ENCODE data around the gene SYCE3.
A peak's percentile ranks its signal among the peaks of the same experiment; 100 is the strongest.
"Not testable (repeated sequence)": the region's sequence is repeated elsewhere in the genome, so short reads cannot be mapped to it uniquely, and the experiment has no call there.

Gene SYCE3

GRCh38 chr22:50520184-50520583 lies 42.5 kb downstream of the SYCE3 start:
- not testable (repeated sequence) for DNase-seq (ENCODE audit: low read depth)

- DNase-seq (ENCODE audit: low read depth) = no peak
Observed at GRCh38 chr22:50519151-50519550, 43.6 kb downstream of the SYCE3 start.

GRCh38 chr22:50518606-50519005 lies 44.1 kb downstream of the SYCE3 start:
- DNase-seq (ENCODE audit: low read depth) = no peak

GRCh38 chr22:50517495-50518260 lies 45.0 kb downstream of the SYCE3 start:
- DNase-seq (ENCODE audit: low read depth) = no peak

- DNase-seq (ENCODE audit: low read depth) = no peak
Observed at GRCh38 chr22:50516891-50517290, 45.8 kb downstream of the SYCE3 start.

- no peak for DNase-seq (ENCODE audit: low read depth)
Observed at GRCh38 chr22:50516068-50516467, 46.7 kb downstream of the SYCE3 start.

- DNase-seq (ENCODE audit: low read depth) = no peak
Observed at GRCh38 chr22:50513175-50513574, 49.5 kb downstream of the SYCE3 start.

GRCh38 chr22:50508897-50509296 lies 53.8 kb downstream of the SYCE3 start:
- DNase-seq (ENCODE audit: low read depth) = no peak

- peak; percentile 87 for DNase-seq (ENCODE audit: low read depth)
Observed at GRCh38 chr22:50507991-50508884, 54.5 kb downstream of the SYCE3 start, which contains the start of gene NCAPH2. NCAPH2 (plus strand) TSS chr22:50508224; CDS start chr22:50508338, 114 bp downstream.

- no peak for DNase-seq (ENCODE audit: low read depth)
Observed at GRCh38 chr22:50507421-50507990, 55.2 kb downstream of the SYCE3 start, which contains the start of gene LMF2. LMF2 (minus strand) TSS chr22:50507702; CDS start chr22:50507675, 27 bp downstream.

GRCh38 chr22:50506611-50507420 lies 55.9 kb downstream of the SYCE3 start:
- DNase-seq (ENCODE audit: low read depth) = no peak

- no peak for DNase-seq (ENCODE audit: low read depth)
Observed at GRCh38 chr22:50505776-50506610, 56.7 kb downstream of the SYCE3 start.

GRCh38 chr22:50505276-50505775 lies 57.4 kb downstream of the SYCE3 start:
- no peak for DNase-seq (ENCODE audit: low read depth)

- no peak for DNase-seq (ENCODE audit: low read depth)
Observed at GRCh38 chr22:50504369-50505211, 58.1 kb downstream of the SYCE3 start.

- DNase-seq (ENCODE audit: low read depth) = no peak
Observed at GRCh38 chr22:50503475-50504145, 59.1 kb downstream of the SYCE3 start.

GRCh38 chr22:50502628-50503474 lies 59.9 kb downstream of the SYCE3 start:
- DNase-seq (ENCODE audit: low read depth) = no peak

GRCh38 chr22:50502096-50502495 lies 60.6 kb downstream of the SYCE3 start:
- DNase-seq (ENCODE audit: low read depth) = no peak

All from HS-5 (cell line).